NAMALWA (cell line): ENCODE measurements around the gene CIZ1.
A peak's percentile ranks its signal among the peaks of the same experiment; 100 is the strongest.
"Not testable (repeated sequence)": the region's sequence is repeated elsewhere in the genome, so short reads cannot be mapped to it uniquely, and the experiment has no call there.

Source experiments
- DNase-seq: peaks from one replicate; pipeline ENCODE4 v3.0.0-alpha.2; 2015; ENCODE audit warnings: low spot score

The CIZ1 gene

DNA sequence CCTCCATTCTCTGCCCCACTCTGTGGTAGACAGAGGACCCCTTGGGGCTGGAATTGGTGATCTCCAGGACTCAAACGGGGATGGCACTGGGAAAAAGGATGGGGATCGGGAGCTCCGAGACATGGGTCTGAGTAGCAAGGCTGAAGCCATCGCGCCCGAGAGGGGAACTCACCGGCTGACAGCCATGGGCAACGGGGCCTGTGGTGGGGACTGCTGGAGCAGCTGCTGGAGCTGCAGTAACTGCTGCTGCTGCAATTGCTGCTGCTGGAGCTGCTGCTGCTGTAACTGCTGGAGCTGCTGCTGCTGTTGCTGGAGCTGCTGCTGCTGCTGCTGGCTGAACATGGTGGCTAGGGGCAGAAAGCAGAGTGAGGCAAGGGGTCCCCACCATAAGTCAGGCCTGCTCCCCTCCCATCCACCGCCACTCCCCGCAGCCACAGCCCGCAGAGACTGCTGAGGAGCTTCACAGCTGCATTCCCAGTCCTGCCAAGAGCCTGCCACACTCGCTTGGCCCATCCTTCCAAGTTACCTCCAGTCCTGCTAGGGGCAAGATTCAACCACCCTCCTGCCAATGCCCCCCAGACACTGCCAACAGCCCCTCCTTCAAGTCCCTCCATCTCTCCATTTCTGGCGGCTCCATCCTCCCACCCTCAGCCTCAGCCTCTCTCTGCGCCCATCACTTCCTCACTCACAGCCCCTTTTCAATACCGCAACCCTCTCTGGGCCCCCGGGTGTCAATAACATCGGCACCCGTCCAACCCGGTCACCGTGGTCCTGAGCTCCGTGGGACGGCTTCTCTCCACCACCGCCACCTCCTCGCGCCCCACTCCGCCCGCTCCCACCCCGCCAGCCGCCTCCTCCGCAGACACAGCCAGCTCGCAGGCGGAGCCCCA is 611 bp downstream of the CIZ1 start:
- peak; percentile 36 for DNase-seq

DNA sequence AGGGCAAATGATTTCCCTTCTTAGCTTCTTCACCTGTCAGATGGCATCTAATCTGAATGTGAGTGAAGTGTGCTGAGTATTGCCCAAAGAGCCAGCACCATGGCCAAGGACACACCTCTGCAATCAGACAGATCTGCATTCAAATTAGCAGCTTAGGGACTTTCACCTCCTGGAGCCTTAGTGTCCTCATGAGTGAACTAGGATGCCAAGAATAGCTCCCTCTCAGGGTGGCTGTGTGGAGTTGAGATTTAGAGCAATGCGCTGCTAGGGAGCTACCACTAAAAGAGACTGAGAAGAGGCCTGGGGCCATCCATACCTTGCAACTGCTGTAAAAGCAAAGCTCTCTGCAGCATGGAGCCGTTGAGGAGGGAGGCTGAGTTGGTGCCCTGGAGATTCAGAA is 1.4 kb downstream of the CIZ1 start:
- peak; percentile 45 for DNase-seq

DNA sequence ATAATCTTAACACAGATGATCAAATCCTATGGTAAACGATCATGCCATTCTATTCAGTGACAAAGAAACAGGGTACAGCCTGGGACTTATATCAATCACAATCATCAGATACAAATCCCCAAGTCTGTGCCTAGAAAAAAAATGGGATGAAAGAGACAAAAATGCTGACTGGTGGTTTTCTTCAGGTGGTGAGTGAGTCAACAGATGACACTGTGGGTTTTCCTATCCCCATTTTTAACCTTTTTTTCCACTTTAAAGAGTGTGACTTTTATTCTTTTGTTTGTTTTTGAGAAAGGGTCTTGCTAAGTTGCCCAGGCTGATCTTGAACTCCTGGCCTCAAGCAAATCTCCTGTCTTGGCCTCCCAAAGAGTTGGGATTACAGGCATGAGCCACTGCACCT is 3.2 kb downstream of the CIZ1 start:
- DNase-seq = no peak

DNA sequence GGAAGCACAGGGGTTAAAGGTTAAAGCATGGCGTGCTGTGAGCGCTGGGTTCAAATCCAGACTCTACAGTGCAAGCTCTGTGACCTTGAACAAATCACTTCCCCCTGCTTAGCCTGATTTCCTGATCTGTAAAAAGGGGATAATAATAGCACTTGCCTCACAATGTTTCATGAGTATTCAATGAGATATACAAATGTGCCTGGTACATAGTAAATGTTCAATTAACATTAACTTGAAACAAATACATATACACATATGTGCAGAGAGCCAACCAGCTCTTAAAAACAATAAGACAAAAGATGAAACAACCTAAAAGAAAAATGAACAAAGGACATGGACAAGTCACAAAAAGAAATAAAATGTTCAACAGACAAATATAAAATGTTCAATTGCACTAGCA is 4.0 kb downstream of the CIZ1 start:
- DNase-seq = no peak

DNA sequence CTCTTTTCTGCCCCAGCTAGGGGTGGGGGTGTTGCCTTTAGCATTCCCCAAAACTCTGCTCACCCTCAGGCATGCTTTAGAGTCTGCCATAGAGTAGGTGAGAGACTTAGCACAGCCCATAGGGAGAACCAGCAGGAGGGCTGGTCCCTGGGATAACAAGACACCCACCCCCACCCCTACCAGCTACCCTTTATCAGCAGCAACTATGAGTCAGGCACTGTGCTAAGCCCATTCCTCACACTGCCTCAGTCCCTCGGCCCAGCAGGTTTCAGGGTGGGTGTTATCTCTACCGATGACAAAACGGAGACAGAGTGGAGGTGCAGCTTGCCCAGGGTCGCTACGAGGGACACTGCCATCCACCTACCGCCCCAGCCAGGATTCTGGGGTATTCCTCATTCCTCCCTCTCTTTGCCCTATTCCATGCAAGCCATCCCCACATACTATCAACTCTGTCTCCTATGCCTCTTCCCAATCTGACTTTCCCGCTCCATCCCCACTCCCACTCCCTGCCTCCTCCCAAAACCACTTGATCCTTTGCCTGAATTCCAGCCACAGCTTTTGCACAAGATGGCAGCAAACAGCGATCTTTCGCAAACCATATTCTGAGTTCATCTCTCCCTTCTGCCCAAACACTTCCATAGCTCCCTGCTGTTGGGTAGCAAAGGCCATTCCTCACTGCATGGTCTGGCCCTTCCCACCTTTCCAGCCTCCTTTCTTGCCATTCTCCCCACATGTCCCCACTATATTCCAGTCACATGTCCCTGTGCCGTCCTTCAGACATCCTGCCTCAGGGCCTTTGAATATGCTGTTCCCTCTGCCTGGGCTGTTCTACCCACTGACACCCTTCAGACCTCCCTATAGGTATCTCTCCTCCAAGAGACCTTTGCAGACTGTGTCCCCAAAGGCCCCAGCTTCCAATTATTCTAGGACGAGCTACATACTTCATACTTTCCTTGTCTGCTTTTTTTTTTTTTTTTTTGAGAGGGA is 5.1 kb downstream of the CIZ1 start:
- DNase-seq = no peak

DNA sequence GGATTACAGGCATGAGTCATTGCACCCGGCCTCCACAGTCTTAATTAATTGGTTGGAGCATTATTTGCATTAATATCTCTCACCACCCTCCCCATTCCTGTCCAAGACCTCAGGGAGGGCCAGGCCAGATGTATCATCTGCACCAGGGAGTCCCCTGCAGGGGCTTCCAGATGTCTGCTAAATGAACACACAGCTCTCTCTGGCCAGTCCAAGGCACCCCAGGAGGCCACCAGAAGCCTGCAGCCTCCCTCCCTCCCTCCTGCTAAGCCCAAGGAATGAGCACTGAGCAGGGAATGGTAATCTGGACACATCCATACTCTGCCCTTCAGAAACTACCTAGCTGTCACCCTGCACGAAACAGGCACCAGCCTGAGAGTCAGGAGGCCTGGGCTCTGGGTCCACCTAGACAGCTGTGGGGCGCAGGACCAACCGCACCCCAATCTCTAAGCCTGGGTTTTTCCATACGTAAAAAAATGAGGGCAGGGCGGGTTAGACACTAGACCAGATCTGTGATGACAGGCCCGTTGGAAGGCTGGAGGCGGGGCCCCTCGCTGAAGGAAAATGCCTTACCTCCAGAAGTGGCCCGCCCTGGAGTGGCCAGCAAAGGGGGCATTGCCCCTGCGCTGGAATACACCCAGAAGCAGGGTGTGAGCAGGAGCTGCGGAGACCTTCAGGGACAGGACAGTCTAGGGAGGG is 8.3 kb downstream of the CIZ1 start:
- no peak for DNase-seq

DNA sequence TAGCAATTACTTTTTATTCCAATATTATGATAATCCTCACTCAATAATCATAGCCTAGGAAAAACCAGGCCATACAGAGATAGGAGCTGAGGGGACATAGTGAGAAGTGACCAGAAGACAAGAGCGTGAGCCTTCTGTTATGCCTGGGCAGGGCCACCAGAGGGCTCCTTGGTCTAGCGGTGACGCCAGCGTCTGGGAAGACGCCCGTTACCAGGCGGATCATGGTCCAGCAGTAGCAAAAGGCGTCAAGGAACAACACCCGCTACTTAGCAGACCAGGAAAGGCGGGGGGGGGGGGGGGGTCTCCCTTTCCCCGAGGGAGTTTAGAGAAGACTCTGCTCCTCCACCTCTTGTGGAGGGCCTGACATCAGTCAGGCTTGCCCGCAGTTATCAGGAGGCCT is 9.9 kb downstream of the CIZ1 start:
- not testable (repeated sequence) for DNase-seq

DNA sequence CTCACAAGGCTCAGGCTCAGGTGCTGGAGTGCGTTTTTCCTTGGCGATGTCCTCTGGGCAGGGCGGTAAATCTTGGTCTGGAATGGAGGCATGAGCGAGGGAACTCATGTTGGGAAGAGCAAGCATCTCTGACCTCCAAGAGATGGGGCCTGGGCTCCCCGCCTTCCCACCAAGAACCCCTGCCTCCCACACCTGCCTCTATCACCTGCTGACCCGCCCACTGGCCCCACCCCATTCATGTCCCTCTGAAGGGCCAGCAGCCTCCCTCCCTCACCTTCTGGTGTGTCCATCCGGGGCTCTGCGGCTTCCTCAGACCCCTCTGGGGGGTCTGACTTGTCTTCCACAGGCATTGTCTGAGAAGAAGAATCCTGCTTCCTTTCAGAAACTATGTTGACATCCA is 10.9 kb downstream of the CIZ1 start:
- no peak for DNase-seq

DNA sequence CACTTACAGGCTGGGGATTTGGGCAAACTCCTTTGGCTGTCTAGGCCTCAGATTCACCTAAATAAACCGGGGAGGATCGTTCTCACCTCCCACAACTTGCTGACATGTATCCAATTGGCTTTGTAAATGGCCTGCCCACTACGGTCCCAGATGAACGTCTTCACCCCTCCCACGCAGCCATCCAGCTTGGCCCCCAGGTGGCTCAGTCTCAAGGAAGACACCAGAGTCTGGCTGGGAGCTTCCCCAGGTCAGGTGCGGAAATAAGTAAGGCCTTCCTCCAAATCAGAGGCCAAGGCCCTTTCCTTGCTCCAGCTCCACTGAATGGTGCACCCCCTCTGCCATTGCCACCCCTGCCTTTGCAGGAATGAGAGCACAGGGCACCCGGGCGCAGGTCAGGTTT is 11.4 kb downstream of the CIZ1 start:
- no peak for DNase-seq

DNA sequence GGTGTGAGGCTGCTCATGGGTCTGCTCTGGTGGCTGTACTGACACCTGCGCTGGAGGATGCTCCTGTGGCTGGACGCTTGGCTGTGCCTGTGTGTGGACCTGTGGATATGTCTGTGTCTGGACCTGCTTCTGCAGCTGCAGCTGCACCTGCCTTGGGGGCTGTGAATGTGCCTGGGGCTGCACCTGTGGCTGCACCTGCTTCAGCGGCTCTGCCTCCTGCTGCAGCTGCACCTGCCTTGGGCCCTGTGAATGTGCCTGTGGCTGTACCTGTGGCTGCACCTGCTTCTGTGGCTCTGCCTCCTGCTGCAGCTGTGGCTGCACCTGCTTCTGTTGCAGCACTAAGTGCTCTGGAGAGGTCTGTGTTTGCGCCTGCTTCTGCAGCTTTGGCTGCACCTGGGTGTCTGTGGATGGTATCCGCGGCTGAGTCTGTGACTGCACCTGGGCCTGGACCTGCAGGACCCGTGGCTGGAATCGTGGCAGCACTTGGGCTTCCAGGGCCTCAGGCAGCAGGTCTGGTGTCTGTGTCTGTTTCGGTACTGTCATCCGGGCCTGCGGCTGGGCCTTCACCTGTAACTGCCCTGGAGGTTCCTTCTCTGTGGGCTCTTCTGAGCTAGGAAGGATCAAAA is 12.5 kb downstream of the CIZ1 start:
- peak; percentile 46 for DNase-seq

DNA sequence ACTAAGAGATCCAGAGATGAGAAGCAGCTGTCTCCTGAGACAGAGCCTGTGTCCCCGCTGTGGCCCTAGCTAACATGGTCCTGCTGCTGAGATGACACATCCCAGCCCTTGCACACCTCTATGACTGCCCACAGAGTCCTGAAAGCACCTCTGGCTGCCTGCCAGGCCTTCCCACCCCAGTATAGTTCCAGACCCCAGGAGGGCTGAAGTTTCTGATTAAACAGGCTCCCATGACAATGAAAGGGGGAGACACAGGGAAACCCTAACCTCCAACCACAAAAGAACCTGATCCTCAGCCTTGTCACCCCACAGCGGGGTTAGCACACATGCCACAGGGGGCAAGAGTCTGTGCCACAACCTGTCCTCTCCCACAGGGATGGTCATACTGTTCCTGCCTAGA is 15.6 kb downstream of the CIZ1 start:
- DNase-seq = no peak

DNA sequence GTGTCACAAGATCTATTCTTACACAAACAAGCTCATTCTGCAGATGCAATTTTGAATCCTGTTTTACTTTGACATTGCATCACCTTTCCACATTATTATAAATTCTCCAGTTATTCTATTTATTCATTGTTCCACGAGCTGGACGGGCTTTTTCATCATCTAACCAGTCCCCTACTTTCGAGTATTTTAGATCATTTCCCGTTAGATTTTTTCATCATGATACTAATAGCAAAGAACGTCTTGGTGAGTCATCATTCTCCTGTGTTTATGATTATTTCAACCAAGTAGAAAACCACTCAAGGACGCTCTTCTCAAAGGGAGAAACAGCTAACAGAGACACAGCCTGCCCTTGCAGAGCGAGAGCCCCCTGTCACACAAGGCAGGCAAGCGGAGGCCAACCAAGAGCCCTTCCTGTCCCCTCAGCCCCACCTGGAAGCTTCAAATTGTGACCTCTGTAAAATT is 16.2 kb downstream of the CIZ1 start:
- DNase-seq = no peak

DNA sequence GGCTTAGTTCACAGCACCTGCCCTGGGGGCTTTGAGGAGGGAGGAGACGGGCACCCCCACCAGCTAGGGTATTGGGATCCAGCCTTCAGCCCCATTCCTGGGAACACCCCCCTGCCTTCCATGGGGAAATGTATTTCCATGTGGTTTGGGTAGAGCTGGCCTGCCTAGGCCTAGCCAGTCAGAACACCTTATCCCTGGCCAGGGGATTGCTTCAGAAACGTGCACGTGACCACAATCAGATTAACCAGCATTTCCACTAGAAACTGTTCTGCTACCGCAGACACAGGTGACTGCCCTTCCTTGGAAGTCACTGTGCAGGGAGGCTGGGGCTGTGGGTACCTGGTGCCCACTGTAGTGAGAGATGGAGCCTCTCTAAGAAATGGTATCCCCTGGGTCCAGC is 17.3 kb downstream of the CIZ1 start:
- DNase-seq = no peak

DNA sequence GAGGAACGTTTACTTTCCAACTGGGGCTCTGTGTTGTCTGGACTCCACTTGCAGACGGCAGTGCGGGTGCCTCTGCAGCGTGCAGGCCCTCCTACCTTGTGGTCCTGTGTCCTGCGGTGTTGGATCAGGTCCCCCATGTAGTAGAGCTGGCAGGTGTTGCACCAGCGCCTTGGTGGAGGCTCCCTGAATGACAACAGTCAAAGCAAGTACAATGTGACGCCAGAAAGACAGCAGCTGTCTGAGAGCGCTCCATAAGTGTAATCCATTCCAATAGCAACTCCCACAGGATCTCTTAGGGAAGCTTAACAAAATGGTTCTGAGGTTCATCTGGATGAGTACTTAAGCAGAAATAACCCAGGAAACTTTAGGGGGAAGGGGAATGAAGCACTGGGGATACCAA is 21.4 kb downstream of the CIZ1 start:
- DNase-seq = no peak

DNA sequence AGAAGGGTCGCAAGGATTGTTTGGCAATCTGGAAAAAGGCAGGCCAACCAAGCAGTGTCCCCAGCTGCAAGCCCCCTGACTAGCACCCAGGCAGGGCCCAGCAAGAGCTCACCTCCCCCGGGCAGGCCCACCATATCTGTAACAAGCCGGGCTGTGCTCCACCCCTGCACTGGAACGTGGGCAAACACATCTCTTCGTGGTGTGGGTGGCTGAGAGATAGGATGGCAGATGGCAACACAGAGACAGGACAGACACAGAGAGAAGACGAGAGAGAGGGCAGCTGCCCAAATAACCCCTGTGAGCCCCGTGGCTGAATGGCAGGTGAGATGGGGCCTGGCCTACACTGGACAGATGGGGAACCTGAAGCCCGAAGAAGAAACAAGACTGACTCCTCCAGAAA is 21.9 kb downstream of the CIZ1 start:
- no peak for DNase-seq

DNA sequence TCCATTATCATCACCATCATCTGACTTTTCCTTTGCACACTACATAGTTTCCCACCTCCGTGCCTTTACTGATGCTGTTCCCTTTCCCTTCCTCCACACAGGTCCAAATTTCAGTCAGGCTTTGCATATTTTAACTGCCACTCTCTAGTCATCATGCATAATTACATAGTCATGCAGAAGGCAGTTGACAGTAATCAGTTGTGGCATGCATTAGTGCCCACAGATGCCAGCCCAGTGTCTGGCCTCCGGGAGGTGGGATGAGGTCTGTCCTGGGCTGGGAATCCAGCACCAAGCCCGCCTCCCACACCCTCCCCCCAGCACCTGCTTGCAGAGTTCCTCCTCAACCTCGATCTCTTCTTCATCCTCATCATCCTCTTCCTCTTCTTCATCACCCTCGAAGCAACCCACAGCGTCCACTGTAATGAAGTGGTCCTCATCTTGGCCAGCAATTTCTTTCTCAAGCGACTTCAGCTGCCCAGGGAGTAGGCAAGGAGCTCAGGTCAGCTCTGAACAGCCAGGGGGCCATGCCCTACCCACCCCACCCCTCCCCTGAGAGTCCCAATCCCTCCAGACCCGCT is 22.6 kb downstream of the CIZ1 start:
- no peak for DNase-seq

DNA sequence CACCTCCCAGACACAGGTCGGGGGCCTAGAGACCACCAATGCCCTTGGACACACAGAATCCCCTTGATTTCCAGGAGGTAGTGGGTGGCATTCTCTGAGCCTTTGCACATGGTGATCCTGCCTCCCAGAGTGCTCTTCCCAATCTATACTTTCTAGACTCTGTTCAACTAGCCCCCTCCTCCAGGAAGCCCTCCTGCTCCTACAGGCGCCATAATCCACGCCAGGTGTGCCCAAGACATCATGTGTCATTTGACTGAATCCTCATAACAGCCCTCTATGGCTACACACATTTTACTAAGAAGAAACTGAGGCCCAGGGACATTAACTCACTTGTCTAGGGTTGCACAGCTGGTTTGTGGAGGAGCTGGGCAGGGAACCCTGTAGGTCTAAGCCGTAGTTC is 24.2 kb downstream of the CIZ1 start:
- DNase-seq = no peak

DNA sequence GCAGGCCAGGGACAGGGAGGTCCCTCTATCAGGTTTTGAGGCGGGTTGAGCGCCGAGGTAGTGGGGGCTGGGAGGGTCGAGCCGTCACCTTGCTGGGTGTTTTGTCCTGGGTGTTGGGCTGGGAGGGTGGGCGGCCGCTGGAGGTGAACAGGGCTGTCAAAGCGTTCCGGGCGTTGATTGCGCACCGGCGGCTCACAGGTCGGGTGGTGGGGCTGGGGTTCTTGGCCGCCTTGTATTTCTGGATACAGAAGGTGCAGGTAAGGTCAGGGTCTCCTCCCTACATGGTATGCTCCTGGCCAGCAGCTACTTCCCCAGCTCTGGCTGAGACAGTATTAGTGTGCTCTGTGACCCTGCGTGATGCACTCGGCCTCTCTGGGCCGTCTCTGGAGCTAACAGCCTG is 25.2 kb downstream of the CIZ1 start:
- no peak for DNase-seq

DNA sequence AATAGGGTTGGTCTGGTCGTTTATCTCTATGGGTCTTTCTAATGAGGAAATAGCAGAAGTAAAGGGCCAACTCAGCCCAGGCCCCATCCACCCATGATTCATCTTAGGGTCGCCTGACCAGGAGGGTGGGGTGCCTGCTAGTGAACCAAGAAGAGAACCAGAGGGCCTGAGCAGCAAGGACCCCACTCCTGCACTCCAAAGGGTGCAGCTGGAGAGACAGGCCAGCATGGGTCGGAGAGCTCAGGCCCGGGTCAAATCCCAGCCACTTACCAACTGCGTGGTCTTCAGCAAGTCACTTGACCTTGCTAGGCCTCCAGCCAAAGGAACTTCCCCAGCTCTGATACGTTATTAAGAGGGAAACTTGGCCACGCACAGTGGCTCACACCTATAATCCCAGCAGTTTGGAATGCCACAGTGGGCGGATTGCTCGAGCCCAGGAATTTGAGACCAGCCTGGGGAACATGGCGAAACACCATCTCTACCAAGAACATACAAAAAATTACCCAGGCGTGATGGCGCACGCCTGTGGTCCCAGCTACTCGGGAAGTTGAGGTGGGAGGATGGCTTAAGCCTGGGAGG is 27.0 kb downstream of the CIZ1 start:
- DNase-seq = no peak

DNA sequence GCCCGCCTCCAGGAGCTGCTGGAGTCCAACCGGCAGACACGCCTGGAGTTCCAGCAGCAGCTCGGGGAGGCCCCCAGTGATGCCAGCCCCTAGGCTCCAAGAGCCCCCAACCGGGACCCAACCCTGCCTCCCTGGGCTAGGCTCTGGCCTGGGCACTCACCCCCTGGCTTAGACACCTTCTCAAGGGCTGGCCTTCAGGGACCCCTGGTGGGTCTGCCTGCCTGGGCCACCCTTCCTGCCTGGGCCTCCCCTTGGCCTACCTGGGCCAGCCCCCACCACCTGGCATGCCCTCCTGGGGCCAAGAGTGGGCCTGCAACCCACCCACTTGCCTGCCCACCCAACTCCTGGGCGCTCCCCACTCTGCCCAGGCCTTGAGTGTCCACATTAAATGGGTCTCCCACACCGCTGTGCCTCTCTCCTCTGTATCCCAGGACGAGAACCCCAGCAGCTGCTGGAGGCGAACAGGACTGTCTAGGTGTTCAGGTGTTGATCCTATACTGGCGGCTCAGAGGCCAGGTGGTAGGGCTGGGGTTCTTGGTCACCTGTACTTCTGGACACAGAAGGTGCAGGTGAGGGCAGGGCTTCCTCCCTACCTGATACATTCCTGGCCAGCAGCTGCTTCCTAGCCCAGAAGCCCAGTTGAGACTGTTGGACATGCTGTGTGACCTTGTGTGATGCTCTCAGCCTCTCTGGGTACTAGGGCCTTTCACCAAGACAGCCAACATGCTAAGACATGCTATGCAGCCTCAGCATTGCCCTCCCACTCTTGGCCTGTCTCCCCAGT is 27.7 kb downstream of the CIZ1 start:
- no peak for DNase-seq
